ENCODE results near the gene NUDT16.

- TF ChIP-seq POLR2A (IDR thresholded peaks at IDR 0.05; ENCODE audit: low read length) (no peak), GATA1 (IDR thresholded peaks at IDR 0.05; ENCODE audit: low read depth, low read length) (no peak)
These were observed 6.9 kb downstream of the NUDT16 start for GRCh38 chr3:131388490-131388799.
